CD14-positive monocyte (primary cell): ENCODE measurements around the gene AAGAB. TPM values are rescaled to one million over a fixed set of nuclear protein-coding genes. Genes with fewer than 3 reads are reported as not detected.
"Not testable (repeated sequence)": the region's sequence is repeated elsewhere in the genome, so short reads cannot be mapped to it uniquely, and the experiment has no call there.

Experiments used
- DNase-seq, 3 donors: peaks; one replicate each; pipeline ENCODE4 v3.0.0-alpha.2; 2011 to 2022
- H2AFZ ChIP-seq: 2 replicates; pipeline ENCODE4 v1.6.0; 2012; ENCODE audit warnings: mild to moderate bottlenecking, low read depth, low read length, inconsistent platforms; ENCODE audit not compliant: insufficient read depth, poor library complexity, severe bottlenecking
- H3K27ac ChIP-seq, 2 donors: 1 replicate in 1 of 2; 2 replicates in 1 of 2; pipeline ENCODE4 v1.5.1; 2012 to 2013; ENCODE audit warnings: low read length in 2 of 2, control low read depth in 1 of 2, inconsistent platforms in 1 of 2, low read depth in 1 of 2, mild to moderate bottlenecking in 1 of 2
- H3K27me3 ChIP-seq, 2 donors: one replicate each; pipeline versions ENCODE4 v1.6.0 to v1.6.1; 2011 to 2013; ENCODE audit warnings: low read length in 2 of 2; ENCODE audit not compliant: control insufficient read depth in 2 of 2, insufficient read depth in 2 of 2
- H3K36me3 ChIP-seq, 2 donors: replicated peaks in 1 of 2; 1 replicate in 1 of 2; 2 replicates in 1 of 2; pipeline versions ENCODE4 v1.5.1 to v1.6.1; 2012 to 2013; ENCODE audit warnings: low read length in 2 of 2, control low read depth in 1 of 2, inconsistent platforms in 1 of 2, mild to moderate bottlenecking in 1 of 2; ENCODE audit not compliant: insufficient read depth in 2 of 2, control insufficient read depth in 1 of 2
- H3K4me1 ChIP-seq, 2 donors: 1 replicate in 1 of 2; 2 replicates in 1 of 2; pipeline versions ENCODE4 v1.5.1 to v1.6.1; 2012 to 2013; ENCODE audit warnings: low read length in 2 of 2, control low read depth in 1 of 2, inconsistent platforms in 1 of 2, mild to moderate bottlenecking in 1 of 2, moderate library complexity in 1 of 2; ENCODE audit not compliant: insufficient read depth in 2 of 2, control insufficient read depth in 1 of 2
- H3K4me2 ChIP-seq: replicated peaks from 2 replicates; pipeline ENCODE3; 2012; ENCODE audit warnings: low read length, moderate library complexity, mild to moderate bottlenecking; ENCODE audit not compliant: poor library complexity, severe bottlenecking; ENCODE audit errors: extremely low read depth
- H3K4me3 ChIP-seq, 3 experiments: fragments of 200-600 bp in 1 of 3; sonication (generic) in 1 of 3; replicated peaks in 1 of 3; 1 replicate in 2 of 3; 2 replicates in 1 of 3; pipeline ENCODE4 v1.5.1; 2011 to 2013; ENCODE audit warnings: low read length in 3 of 3, mild to moderate bottlenecking in 3 of 3, control low read depth in 2 of 3, low read depth in 2 of 3, inconsistent platforms in 1 of 3, moderate library complexity in 1 of 3
- H3K79me2 ChIP-seq: 2 replicates; pipeline ENCODE4 v1.6.0; 2012; ENCODE audit warnings: mild to moderate bottlenecking, control low read depth, inconsistent platforms, low read length, moderate library complexity; ENCODE audit not compliant: insufficient read depth
- H3K9ac ChIP-seq: 2 replicates; pipeline ENCODE4 v1.6.0; 2017; ENCODE audit warnings: low read length, mild to moderate bottlenecking; ENCODE audit not compliant: insufficient read depth, poor library complexity, severe bottlenecking
- H3K9me3 ChIP-seq, 2 donors: replicated peaks in 1 of 2; 1 replicate in 1 of 2; 2 replicates in 1 of 2; pipeline versions ENCODE4 v1.5.1 to v1.6.1; 2012 to 2013; ENCODE audit warnings: low read length in 2 of 2, control low read depth in 1 of 2; ENCODE audit not compliant: control insufficient read depth in 1 of 2, insufficient read depth in 1 of 2
- H4K20me1 ChIP-seq: 2 replicates; pipeline ENCODE4 v1.6.0; 2012; ENCODE audit warnings: mild to moderate bottlenecking, low read length, control low read depth, moderate library complexity; ENCODE audit not compliant: insufficient read depth
- H3K27ac Mint-ChIP-seq, 7 donors: one replicate each; pipeline ENCODE4 v1.8.0; 2020; ENCODE audit warnings: mild to moderate bottlenecking in 7 of 7, mixed read lengths in 7 of 7, moderate library complexity in 6 of 7, inconsistent platforms in 2 of 7
- H3K27me3 Mint-ChIP-seq, 3 donors: one replicate each; pipeline ENCODE4 v1.8.0; 2021 to 2022; ENCODE audit warnings: low read depth in 3 of 3, mild to moderate bottlenecking in 3 of 3, mixed read lengths in 3 of 3, moderate library complexity in 3 of 3, inconsistent platforms in 1 of 3
- H3K36me3 Mint-ChIP-seq, 2 donors: one replicate each; pipeline ENCODE4 v1.8.0; 2020; ENCODE audit warnings: mixed read lengths in 2 of 2, inconsistent platforms in 1 of 2, mild to moderate bottlenecking in 1 of 2
- H3K4me1 Mint-ChIP-seq: one replicate; pipeline ENCODE4 v1.8.0; 2020; ENCODE audit warnings: mild to moderate bottlenecking, mixed read lengths
- H3K4me3 Mint-ChIP-seq, 2 donors: one replicate each; pipeline ENCODE4 v1.8.0; 2020; ENCODE audit warnings: mild to moderate bottlenecking in 2 of 2, mixed read lengths in 2 of 2, moderate library complexity in 1 of 2
- H3K9me3 Mint-ChIP-seq, 7 donors: one replicate each; pipeline ENCODE4 v1.8.0; 2020 to 2022; ENCODE audit warnings: mixed read lengths in 7 of 7, mild to moderate bottlenecking in 6 of 7, moderate library complexity in 6 of 7, inconsistent platforms in 2 of 7
- CTCF ChIP-seq: fragments of 200-600 bp; IDR thresholded peaks from one replicate; pipeline ENCODE4 v1.8.0; 2022; ENCODE audit warnings: antibody characterized with exemption, mild to moderate bottlenecking
- WGBS: methylation state at CpG from one replicate; pipeline ENCODE4 v1.1.5; 2013; ENCODE audit warnings: missing lambda C conversion rate; ENCODE audit not compliant: insufficient coverage; 5-methylcytosine and 5-hydroxymethylcytosine counted together
- intact Hi-C, 2 donors: fragments of 100-400 bp; cut with micrococcal nuclease; formaldehyde crosslinking; loops; one replicate each; pipeline versions ENCODE4 v1.15.0 to v1.15.1; 2023
- polyA plus RNA-seq, 3 donors: library from polyadenylated mRNA; depleted of rRNA in 1 of 3; unstranded in 2 of 3; stranded (reverse) in 1 of 3; fragments of 300-500 nt in 2 of 3; fragments of >200 nt in 1 of 3; fragmentation: Illumina TruSeq in 2 of 3; gene quantifications; 1 replicate in 2 of 3; 2 replicates in 1 of 3; pipeline ENCODE4 v1.2.3, GENCODE V29; 2012 to 2021

AAGAB gene
- polyA plus RNA-seq, 3 donors = 11.2 to 40.4 (median 30.1) TPM

- Histone ChIP-seq H3K9me3 (no peaks in the 10 kb centered on the region), H3K9ac (no peak overlapping the region), H3K27me3 (peaks cover 6% of the 10 kb centered on the region in 2 donors), H3K27ac (no peak overlapping the region), H3K36me3 (no peaks in the 10 kb centered on the region), H4K20me1 (no peaks in the 10 kb centered on the region), H3K4me1 (peaks cover 5% of the 10 kb centered on the region in 2 donors), H3K4me3 (no peak overlapping the region), H2AFZ (no peak overlapping the region), H3K79me2 (no peaks in the 10 kb centered on the region), H3K4me2 (no peak overlapping the region)
- Mint-ChIP-seq H3K4me1 (peaks cover 11% of the 10 kb centered on the region), H3K27me3 (peaks cover 4 to 12% (median 11%) of the 10 kb centered on the region in 3 donors), H3K36me3 (no peaks in the 10 kb centered on the region), H3K27ac (no peak overlapping the region), H3K4me3 (no peak overlapping the region), H3K9me3 (peaks cover 0 to 1% (median 0%) of the 10 kb centered on the region in 7 donors)
- no peak for DNase-seq
- intact Hi-C loops = loop anchor here (10.0 kb wide), 1 partner anchor 195 kb away; the partner anchor contains the start of gene SMAD3 (in 2 of the 2)
- TF ChIP-seq CTCF = no peak
These were observed 4.9 kb upstream of the AAGAB start for GRCh38 chr15:67259379-67259778.

- H3K9me3 ChIP-seq, H3K9me3 Mint-ChIP-seq, H3K4me3 ChIP-seq, H3K4me2 ChIP-seq, H3K27me3 ChIP-seq, H3K36me3 ChIP-seq, DNase-seq, H3K4me3 Mint-ChIP-seq, H3K36me3 Mint-ChIP-seq, H2AFZ ChIP-seq, H3K9ac ChIP-seq, H3K27ac Mint-ChIP-seq, H3K79me2 ChIP-seq, H4K20me1 ChIP-seq, H3K27ac ChIP-seq: not testable (repeated sequence)
- H3K27me3 Mint-ChIP-seq = peaks cover 4 to 12% (median 11%) of the 10 kb centered on the region in 3 donors
- intact Hi-C loops = loop anchor here (10.0 kb wide), 1 partner anchor 194 kb away; the partner anchor contains the start of gene SMAD3 (in 2 of the 2)
- WGBS = 100% methylated on average over 1 of the region's 3 CpGs
- peaks cover 17% of the 10 kb centered on the region for H3K4me1 Mint-ChIP-seq
- H3K4me1 ChIP-seq = peaks cover 12 to 14% of the 10 kb centered on the region in 2 donors
These were observed 4.0 kb upstream of the AAGAB start for GRCh38 chr15:67258412-67258811.
